K562 (cell line): ENCODE results near the gene COL4A4. TPM values are rescaled to one million over a fixed set of nuclear protein-coding genes. Genes with fewer than 3 reads are reported as not detected.
"Not testable (repeated sequence)": the region's sequence is repeated elsewhere in the genome, so short reads cannot be mapped to it uniquely, and the experiment has no call there.

Experiments used
- ATAC-seq: fragments of 200-7000 bp; cut with Tn5 transposase; 3 replicates; pipeline ENCODE4 v1.9.1; 2020; ENCODE audit warnings: moderate library complexity
- BruUV-seq: library from RNA; stranded (reverse); fragments of 400-500 nt; replicated peaks from 2 replicates; lab custom pipeline; 2021; lab: Mats Ljungman, UMichigan
- CTCF ChIA-PET: fragments of 300-600 bp; formaldehyde crosslinking; extraction: SDS; loops from one replicate; lab custom pipeline; 2021; ENCODE audit warnings: low intra/inter-chr PET ratio; lab: Yijun Ruan, JAX
- POLR2A ChIA-PET: fragments of 300-600, 350-650 bp; sonication (Branson Sonifier 250); formaldehyde crosslinking; extraction: SDS; loops from one replicate; lab custom pipeline; 2021; ENCODE audit warnings: antibody characterized with exemption, inconsistent platforms; lab: Yijun Ruan, JAX
- DNase-seq, 4 experiments: peaks; one replicate each; pipeline versions ENCODE4 v3.0.0 to v3.0.0-alpha.2; 2011 to 2018; ENCODE audit warnings: low spot score in 3 of 4, mixed read lengths in 3 of 4; ENCODE audit errors: extremely low read depth in 1 of 4
- FAIRE-seq: peaks from 2 replicates; lab custom pipeline; 2011; peaks lifted over from hg19 to GRCh38; lab: Jason Lieb, UNC
- H2AFZ ChIP-seq: 2 replicates; pipeline ENCODE4 v1.6.0; 2011; ENCODE audit warnings: low read depth, low read length, control low read depth, inconsistent platforms
- H3K27ac ChIP-seq: fragments of 200-600 bp; 3 replicates; pipeline ENCODE4 v1.8.0; 2011; ENCODE audit warnings: low read depth, mild to moderate bottlenecking, control low read depth, inconsistent platforms, low read length, moderate library complexity, mixed read lengths; ENCODE audit errors: extremely low read depth
- H3K27me3 ChIP-seq, 2 experiments: fragments of 300-600 bp in 1 of 2; 2 replicates in 1 of 2; 3 replicates in 1 of 2; pipeline versions ENCODE4 v1.6.0 to v1.8.0; 2011; ENCODE audit warnings: inconsistent platforms in 2 of 2, low read length in 2 of 2, mild to moderate bottlenecking in 1 of 2, mixed read lengths in 1 of 2, moderate library complexity in 1 of 2; ENCODE audit not compliant: control insufficient read depth in 2 of 2, insufficient read depth in 2 of 2
- H3K36me3 ChIP-seq: fragments of 300-600 bp; 3 replicates; pipeline ENCODE4 v1.8.0; 2011; ENCODE audit warnings: mild to moderate bottlenecking, low read length, inconsistent platforms; ENCODE audit not compliant: control insufficient read depth, insufficient read depth
- H3K4me1 ChIP-seq, 2 experiments: fragments of 200-600 bp in 1 of 2; replicated peaks in 1 of 2; 2 replicates in 1 of 2; 3 replicates in 1 of 2; pipeline versions ENCODE4 v1.5.1 to v1.8.0; 2011; ENCODE audit warnings: inconsistent platforms in 2 of 2, low read length in 2 of 2, mild to moderate bottlenecking in 1 of 2, mixed read lengths in 1 of 2, moderate library complexity in 1 of 2; ENCODE audit not compliant: control insufficient read depth in 2 of 2, insufficient read depth in 2 of 2
- H3K4me2 ChIP-seq: 2 replicates; pipeline ENCODE4 v1.6.1; 2011; ENCODE audit warnings: low read length, control low read depth, inconsistent platforms, mixed read lengths; ENCODE audit not compliant: insufficient read depth
- H3K4me3 ChIP-seq: fragments of 200-600 bp; sonication (generic), shearing (Covaris generic); 2 replicates; pipeline ENCODE4 v1.5.1; 2016; ENCODE audit warnings: control low read depth, inconsistent platforms
- H3K79me2 ChIP-seq: fragments of 200-600 bp; 3 replicates; pipeline ENCODE4 v1.8.0; 2011; ENCODE audit warnings: low read length, inconsistent platforms; ENCODE audit not compliant: control insufficient read depth, insufficient read depth
- H3K9ac ChIP-seq, 2 experiments: 2 replicates each; pipeline versions ENCODE4 v1.6.0 to v1.6.1; 2011; ENCODE audit warnings: low read depth in 2 of 2, low read length in 2 of 2, control low read depth in 1 of 2, inconsistent platforms in 1 of 2, mild to moderate bottlenecking in 1 of 2, mixed read lengths in 1 of 2; ENCODE audit not compliant: insufficient read depth in 1 of 2
- H3K9me1 ChIP-seq: one replicate; pipeline ENCODE4 v1.6.0; 2011; ENCODE audit warnings: inconsistent platforms, mild to moderate bottlenecking, low read length, moderate library complexity; ENCODE audit not compliant: control insufficient read depth, insufficient read depth
- H3K9me3 ChIP-seq: replicated peaks from 2 replicates; pipeline ENCODE4 v1.5.1; 2011; ENCODE audit warnings: low read depth, low read length, inconsistent platforms; ENCODE audit not compliant: control insufficient read depth, insufficient read depth
- H4K20me1 ChIP-seq: replicated peaks from 2 replicates; pipeline ENCODE4 v1.6.1; 2011; ENCODE audit warnings: low read length, inconsistent platforms, mixed read lengths; ENCODE audit not compliant: control insufficient read depth, insufficient read depth
- DNMT1 ChIP-seq: fragments of 450-650 bp; IDR thresholded peaks from 2 replicates; pipeline ENCODE4 v1.6.1; 2016; ENCODE audit warnings: antibody characterized with exemption, mild to moderate bottlenecking
- LEF1 ChIP-seq: fragments of 450-650 bp; IDR thresholded peaks from 2 replicates; pipeline ENCODE4 v1.6.1; 2016; ENCODE audit warnings: mild to moderate bottlenecking
- ZFP1 ChIP-seq: fragments of 450-650 bp; formaldehyde crosslinking; IDR thresholded peaks from 2 replicates; pipeline ENCODE4 v1.4.0; 2020; ENCODE audit warnings: mild to moderate bottlenecking, mixed read lengths
- WGBS: fragments of 100-300 bp; shearing (Covaris generic); methylation state at CpG from one replicate; pipeline ENCODE4 v1.1.6; 2016; ENCODE audit warnings: low coverage, mixed read lengths; ENCODE audit not compliant: insufficient coverage; ENCODE audit errors: missing lambda C conversion rate; 5-methylcytosine and 5-hydroxymethylcytosine counted together
- in situ Hi-C: fragments of 300-500 bp; cut with MboI; formaldehyde crosslinking; loops from 4 replicates; pipeline ENCODE4 v1.15.0; 2018; ENCODE audit warnings: inconsistent platforms, mixed read lengths
- intact Hi-C: fragments of 100-400 bp; cut with micrococcal nuclease; formaldehyde crosslinking; loops from 2 replicates; pipeline ENCODE4 v1.14.2; 2022
- polyA plus RNA-seq, 8 experiments: library from polyadenylated mRNA; depleted of rRNA in 4 of 8; stranded (reverse) in 5 of 8; unstranded in 3 of 8; fragments of >200 nt; fragmentation: Nextera tagmentation in 2 of 8; fragmentation: Illumina TruSeq in 1 of 8; extraction: Ambion mirVana in 2 of 8; extraction: Trizol in 1 of 8; gene quantifications; 2 replicates each; pipeline versions ENCODE4 v1.2.1 to v1.2.3, GENCODE V29; 2011 to 2014; ENCODE audit warnings: inconsistent platforms in 1 of 8, missing spikeins in 1 of 8
- total RNA-seq, 7 experiments: library from RNA; depleted of rRNA in 6 of 7; stranded (reverse); fragments of >200 nt in 6 of 7; fragmentation: Illumina TruSeq in 2 of 7; extraction: Trizol in 2 of 7; gene quantifications; 2 replicates each; pipeline versions ENCODE4 v1.2.1 to v1.2.3, GENCODE V29; 2011 to 2021; ENCODE audit warnings: low replicate concordance in 1 of 7
- TF ChIP-seq, protein P1 (sequence below), 2 experiments: IDR thresholded peaks; 2 replicates each; pipeline ENCODE4 v1.6.1; 2012; ENCODE audit warnings: improper control_type of control experiment in 2 of 2, low read depth in 2 of 2, low read length in 2 of 2, borderline replicate concordance in 1 of 2
- TF ChIP-seq, protein P2 (sequence below): fragments of 250-450 bp; sonication (Bioruptor Pico); IDR thresholded peaks from 2 replicates; pipeline ENCODE4 v1.9.0; 2021; ENCODE audit warnings: mild to moderate bottlenecking

Gene COL4A4
- total and polyA plus RNA-seq, 9 of the 15 experiments (the other 6 are each of a cell fraction or from before 2014, with no cell fraction given): under 0.01 to 0.01 TPM; not detected in 7

- TF ChIP-seq, protein P1, sequence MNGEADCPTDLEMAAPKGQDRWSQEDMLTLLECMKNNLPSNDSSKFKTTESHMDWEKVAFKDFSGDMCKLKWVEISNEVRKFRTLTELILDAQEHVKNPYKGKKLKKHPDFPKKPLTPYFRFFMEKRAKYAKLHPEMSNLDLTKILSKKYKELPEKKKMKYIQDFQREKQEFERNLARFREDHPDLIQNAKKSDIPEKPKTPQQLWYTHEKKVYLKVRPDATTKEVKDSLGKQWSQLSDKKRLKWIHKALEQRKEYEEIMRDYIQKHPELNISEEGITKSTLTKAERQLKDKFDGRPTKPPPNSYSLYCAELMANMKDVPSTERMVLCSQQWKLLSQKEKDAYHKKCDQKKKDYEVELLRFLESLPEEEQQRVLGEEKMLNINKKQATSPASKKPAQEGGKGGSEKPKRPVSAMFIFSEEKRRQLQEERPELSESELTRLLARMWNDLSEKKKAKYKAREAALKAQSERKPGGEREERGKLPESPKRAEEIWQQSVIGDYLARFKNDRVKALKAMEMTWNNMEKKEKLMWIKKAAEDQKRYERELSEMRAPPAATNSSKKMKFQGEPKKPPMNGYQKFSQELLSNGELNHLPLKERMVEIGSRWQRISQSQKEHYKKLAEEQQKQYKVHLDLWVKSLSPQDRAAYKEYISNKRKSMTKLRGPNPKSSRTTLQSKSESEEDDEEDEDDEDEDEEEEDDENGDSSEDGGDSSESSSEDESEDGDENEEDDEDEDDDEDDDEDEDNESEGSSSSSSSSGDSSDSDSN (IDR thresholded peaks at IDR 0.05; ENCODE audit: borderline replicate concordance in 1 of 2, low read depth in 2 of 2, low read length in 2 of 2): no peak
- TF ChIP-seq ZFP1 (CRISPR knock-in tag) (no peak), LEF1 (no peak), DNMT1 (no peak)
- TF ChIP-seq, protein P2, sequence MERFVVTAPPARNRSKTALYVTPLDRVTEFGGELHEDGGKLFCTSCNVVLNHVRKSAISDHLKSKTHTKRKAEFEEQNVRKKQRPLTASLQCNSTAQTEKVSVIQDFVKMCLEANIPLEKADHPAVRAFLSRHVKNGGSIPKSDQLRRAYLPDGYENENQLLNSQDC (CRISPR knock-in tag): no peak
These were observed 84.3 kb downstream of the COL4A4 start (continued) for GRCh38 chr2:227079726-227080125.

DNA sequence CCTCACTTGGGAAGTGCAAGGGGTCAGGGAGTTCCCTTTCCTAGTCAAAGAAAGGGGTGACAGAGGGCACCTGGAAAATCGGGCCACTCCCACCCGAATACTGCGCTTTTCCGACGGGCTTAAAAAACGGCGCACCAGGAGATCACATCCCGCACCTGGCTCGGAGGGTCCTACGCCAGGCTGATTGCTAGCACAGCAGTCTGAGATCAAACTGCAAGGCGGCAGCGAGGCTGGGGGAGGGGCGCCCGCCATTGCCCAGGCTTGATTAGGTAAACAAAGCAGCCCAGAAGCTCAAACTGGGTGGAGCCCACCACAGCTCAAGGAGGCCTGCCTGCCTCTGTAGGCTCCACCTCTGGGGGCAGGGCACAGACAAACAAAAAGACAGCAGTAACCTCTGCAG is 98.9 kb downstream of the COL4A4 start:
- not testable (repeated sequence) for H3K4me3 ChIP-seq

More for the DNA sequence above, 98.9 kb downstream of the COL4A4 start:
- BruUV-seq, H2AFZ ChIP-seq, H3K9me1 ChIP-seq, CTCF ChIA-PET, FAIRE-seq, H4K20me1 ChIP-seq, ATAC-seq, DNase-seq, H3K9ac ChIP-seq, H3K9me3 ChIP-seq, H3K4me1 ChIP-seq, H3K36me3 ChIP-seq, intact Hi-C loops, H3K79me2 ChIP-seq, H3K27ac ChIP-seq, H3K4me2 ChIP-seq, in situ Hi-C loops, H3K27me3 ChIP-seq: not testable (repeated sequence)
- POLR2A ChIA-PET: interaction anchor here (0.6 kb wide), 1 partner anchor 229 kb away, joined by 3 read pairs; the partner anchor contains the start of gene RHBDD1
- WGBS: 0% methylated on average over 13 of the region's 14 CpGs
